ENCODE data around the gene DNAJC24.

Gene DNAJC24

DNA sequence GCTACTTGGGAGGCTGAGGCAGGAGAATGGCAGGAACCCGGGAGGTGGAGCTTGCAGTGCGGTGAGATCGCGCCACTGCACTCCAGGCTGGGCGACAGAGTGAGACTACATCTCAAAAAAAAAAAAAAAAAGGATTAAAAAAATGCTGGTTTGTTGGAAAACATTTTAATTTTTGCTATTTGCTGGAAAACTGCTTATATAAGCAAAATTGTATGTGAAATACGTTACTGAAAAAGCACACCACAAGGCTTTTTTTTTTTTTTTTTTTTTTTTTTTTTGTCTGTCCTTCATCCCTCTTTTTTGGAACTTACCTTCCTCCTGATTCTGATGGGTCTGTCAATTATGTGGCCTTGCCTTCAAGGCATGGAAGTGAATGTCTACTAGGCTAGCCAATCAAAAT is 41.0 kb upstream of the DNAJC24 start:
- H3K4me3 ChIP-seq (ENCODE audit: low read depth, low read length) = no peak overlapping the region
- TF ChIP-seq, protein P1, sequence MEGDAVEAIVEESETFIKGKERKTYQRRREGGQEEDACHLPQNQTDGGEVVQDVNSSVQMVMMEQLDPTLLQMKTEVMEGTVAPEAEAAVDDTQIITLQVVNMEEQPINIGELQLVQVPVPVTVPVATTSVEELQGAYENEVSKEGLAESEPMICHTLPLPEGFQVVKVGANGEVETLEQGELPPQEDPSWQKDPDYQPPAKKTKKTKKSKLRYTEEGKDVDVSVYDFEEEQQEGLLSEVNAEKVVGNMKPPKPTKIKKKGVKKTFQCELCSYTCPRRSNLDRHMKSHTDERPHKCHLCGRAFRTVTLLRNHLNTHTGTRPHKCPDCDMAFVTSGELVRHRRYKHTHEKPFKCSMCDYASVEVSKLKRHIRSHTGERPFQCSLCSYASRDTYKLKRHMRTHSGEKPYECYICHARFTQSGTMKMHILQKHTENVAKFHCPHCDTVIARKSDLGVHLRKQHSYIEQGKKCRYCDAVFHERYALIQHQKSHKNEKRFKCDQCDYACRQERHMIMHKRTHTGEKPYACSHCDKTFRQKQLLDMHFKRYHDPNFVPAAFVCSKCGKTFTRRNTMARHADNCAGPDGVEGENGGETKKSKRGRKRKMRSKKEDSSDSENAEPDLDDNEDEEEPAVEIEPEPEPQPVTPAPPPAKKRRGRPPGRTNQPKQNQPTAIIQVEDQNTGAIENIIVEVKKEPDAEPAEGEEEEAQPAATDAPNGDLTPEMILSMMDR (IDR thresholded peaks at IDR 0.05; ENCODE audit: insufficient read depth, low read length, missing control alignments) = no peak
- ChIA-PET CTCF (no interaction called here), POLR2A (no interaction called here)
- DNase-seq (ENCODE audit: low read depth, low spot score) = no peak

- DNase-seq (ENCODE audit: low read depth, low spot score) = no peak
- CTCF ChIA-PET = interaction anchor here (1.3 kb wide), 1 partner anchor 838 kb away, joined by 5 read pairs; no protein-coding TSS in a partner anchor
- POLR2A ChIA-PET = no interaction called here
- H3K4me3 ChIP-seq (ENCODE audit: low read depth, low read length) = no peak overlapping the region
- TF ChIP-seq, protein P1 (IDR thresholded peaks at IDR 0.05; ENCODE audit: insufficient read depth, low read length, missing control alignments) = no peak
These were observed 31.9 kb upstream of the DNAJC24 start for GRCh38 chr11:31337806-31338205.

- no peak overlapping the region for H3K4me3 ChIP-seq (ENCODE audit: low read depth, low read length)
- CTCF ChIA-PET = interaction anchor here (0.9 to 3.7 kb wide), 9 partner anchors 9 to 957 kb away, joined by 3 to 20 read pairs (median 4); partner anchors contain the start of genes DCDC1 and DNAJC24
- TF ChIP-seq, protein P1 (IDR thresholded peaks at IDR 0.05; ENCODE audit: insufficient read depth, low read length, missing control alignments) = peak; percentile 51
- no peak for DNase-seq (ENCODE audit: low read depth, low spot score)
- POLR2A ChIA-PET = no interaction called here
These were observed 28.6 kb upstream of the DNAJC24 start for GRCh38 chr11:31340903-31341572.

GRCh38 chr11:31351168-31351567 is 18.5 kb upstream of the DNAJC24 start:
- TF ChIP-seq, protein P1 (IDR thresholded peaks at IDR 0.05; ENCODE audit: insufficient read depth, low read length, missing control alignments) = no peak
- POLR2A ChIA-PET = no interaction called here
- CTCF ChIA-PET = interaction anchor here (4.2 kb wide), 1 partner anchor 11 kb away, joined by 20 read pairs; no protein-coding TSS in a partner anchor
- no peak for DNase-seq (ENCODE audit: low read depth, low spot score)
- no peak overlapping the region for H3K4me3 ChIP-seq (ENCODE audit: low read depth, low read length)

GRCh38 chr11:31355131-31355530 is 14.5 kb upstream of the DNAJC24 start:
- no peak overlapping the region for H3K4me3 ChIP-seq (ENCODE audit: low read depth, low read length)
- no peak for DNase-seq (ENCODE audit: low read depth, low spot score)
- POLR2A ChIA-PET = interaction anchor here (0.7 kb wide), 1 partner anchor 14 kb away, joined by 3 read pairs; no protein-coding TSS in a partner anchor
- CTCF ChIA-PET = no interaction called here
- TF ChIP-seq, protein P1 (IDR thresholded peaks at IDR 0.05; ENCODE audit: insufficient read depth, low read length, missing control alignments) = no peak

DNA sequence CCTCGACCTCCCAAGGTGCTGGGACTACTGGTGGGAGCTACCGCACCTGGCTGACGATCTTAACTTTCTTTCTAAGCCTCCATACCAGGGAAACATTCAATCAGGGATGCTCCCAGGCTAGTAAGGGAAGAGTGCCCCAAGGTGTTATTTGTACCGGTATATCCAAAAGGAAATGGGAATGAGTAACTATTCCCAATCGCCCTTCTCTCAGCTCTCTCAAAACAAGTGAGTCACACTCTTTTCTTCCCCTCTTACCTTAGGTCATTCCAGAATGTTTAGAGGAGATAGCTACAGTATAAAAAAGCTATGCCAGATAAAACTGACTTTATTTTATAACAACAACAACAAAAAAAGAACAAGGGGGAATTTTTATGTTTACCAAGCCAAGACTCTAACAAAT is 13.8 kb upstream of the DNAJC24 start:
- no peak for DNase-seq (ENCODE audit: low read depth, low spot score)
- TF ChIP-seq, protein P1 (IDR thresholded peaks at IDR 0.05; ENCODE audit: insufficient read depth, low read length, missing control alignments) = no peak

More for the DNA sequence above, 13.8 kb upstream of the DNAJC24 start:
- ChIA-PET POLR2A (no interaction called here), CTCF (no interaction called here)
- no peak overlapping the region for H3K4me3 ChIP-seq (ENCODE audit: low read depth, low read length)
